NCI-H1930 (cell line): ENCODE results near the gene ARHGAP36.

Source experiments
- DNase-seq, 2 experiments: peaks; one replicate each; lab custom pipeline; 2025; lab: John Stamatoyannopoulos, UW

The ARHGAP36 gene

GRCh38 chrX:131058136-131058868 lies at the start of gene ARHGAP36:
TSS of gene ARHGAP36 (plus strand) at chrX:131058346. CDS start at chrX:131081666, 23,320 bp downstream.
- DNase-seq: no peak

- DNase-seq: no peak
Measured at GRCh38 chrX:131010186-131010585, 48.0 kb upstream of the ARHGAP36 start.

GRCh38 chrX:131025336-131025735 lies 32.8 kb upstream of the ARHGAP36 start:
- no peak for DNase-seq

GRCh38 chrX:131032354-131033230 lies 25.6 kb upstream of the ARHGAP36 start:
- DNase-seq: no peak

- DNase-seq: no peak
Measured at GRCh38 chrX:131034063-131034462, 24.1 kb upstream of the ARHGAP36 start.

- no peak for DNase-seq
Measured at GRCh38 chrX:131040781-131041180, 17.4 kb upstream of the ARHGAP36 start.

GRCh38 chrX:131041667-131042066 lies 16.5 kb upstream of the ARHGAP36 start:
- no peak for DNase-seq

GRCh38 chrX:131045726-131046125 lies 12.4 kb upstream of the ARHGAP36 start:
- DNase-seq: no peak

- no peak for DNase-seq
Measured at GRCh38 chrX:131046596-131046995, 11.6 kb upstream of the ARHGAP36 start.

GRCh38 chrX:131047180-131047579 lies 11.0 kb upstream of the ARHGAP36 start:
- no peak for DNase-seq

- no peak for DNase-seq
Measured at GRCh38 chrX:131053076-131053475, 5.1 kb upstream of the ARHGAP36 start.

GRCh38 chrX:131054906-131055305 lies 3.2 kb upstream of the ARHGAP36 start:
- no peak for DNase-seq

- no peak for DNase-seq
Measured at GRCh38 chrX:131057706-131058105, 440 bp upstream of the ARHGAP36 start.

GRCh38 chrX:131059246-131059645 lies 1.1 kb downstream of the ARHGAP36 start:
- DNase-seq: no peak

GRCh38 chrX:131060147-131060546 lies 2.0 kb downstream of the ARHGAP36 start:
- no peak for DNase-seq

- DNase-seq: no peak
Measured at GRCh38 chrX:131061306-131061705, 3.2 kb downstream of the ARHGAP36 start.

GRCh38 chrX:131063613-131064012 lies 5.5 kb downstream of the ARHGAP36 start:
- no peak for DNase-seq

- DNase-seq: no peak
Measured at GRCh38 chrX:131066237-131066636, 8.1 kb downstream of the ARHGAP36 start.

GRCh38 chrX:131067216-131067615 lies 9.1 kb downstream of the ARHGAP36 start:
- no peak for DNase-seq

GRCh38 chrX:131067846-131068745 lies 9.9 kb downstream of the ARHGAP36 start:
- DNase-seq: no peak

GRCh38 chrX:131068945-131069719 lies 11.0 kb downstream of the ARHGAP36 start:
- peak; percentile 11 to 25 for DNase-seq
